H9 (cell line): Measurements from ENCODE around the gene UBAC1. TPM values are rescaled to one million over a fixed set of nuclear protein-coding genes. Genes with fewer than 3 reads are reported as not detected.

Experiments used
- DNase-seq: peaks from one replicate; pipeline ENCODE4 v3.0.0-alpha.2; 2017
- H2AFZ ChIP-seq: one replicate; pipeline ENCODE4 v1.6.1; 2013; ENCODE audit warnings: mild to moderate bottlenecking, low read length, control low read depth, moderate library complexity
- H2AK5ac ChIP-seq: 2 replicates; pipeline ENCODE4 v1.6.1; 2013; ENCODE audit warnings: low read length, control low read depth, mixed read lengths; ENCODE audit not compliant: insufficient read length
- H2BK120ac ChIP-seq: one replicate; pipeline ENCODE4 v1.6.1; 2013; ENCODE audit warnings: low read depth, mild to moderate bottlenecking, low read length, control low read depth, inconsistent platforms; ENCODE audit not compliant: poor library complexity, severe bottlenecking
- H2BK12ac ChIP-seq: 2 replicates; pipeline ENCODE4 v1.6.1; 2013; ENCODE audit warnings: low read length, control low read depth, mixed read lengths, low read depth; ENCODE audit not compliant: insufficient read length
- H2BK15ac ChIP-seq: 2 replicates; pipeline ENCODE4 v1.6.1; 2013; ENCODE audit warnings: low read depth, low read length, control low read depth
- H2BK20ac ChIP-seq: one replicate; pipeline ENCODE4 v1.6.1; 2013; ENCODE audit warnings: low read depth, mild to moderate bottlenecking, low read length, control low read depth, inconsistent platforms; ENCODE audit not compliant: poor library complexity, severe bottlenecking
- H2BK5ac ChIP-seq: 2 replicates; pipeline ENCODE4 v1.6.1; 2013; ENCODE audit warnings: low read length, control low read depth, mixed read lengths; ENCODE audit not compliant: insufficient read length
- H3K14ac ChIP-seq: 2 replicates; pipeline ENCODE4 v1.6.1; 2013; ENCODE audit warnings: low read length, control low read depth; ENCODE audit not compliant: insufficient read depth
- H3K18ac ChIP-seq: 2 replicates; pipeline ENCODE4 v1.6.1; 2013; ENCODE audit warnings: low read depth, mild to moderate bottlenecking, mixed read lengths, low read length, control low read depth; ENCODE audit not compliant: insufficient read length
- H3K23ac ChIP-seq: 2 replicates; pipeline ENCODE4 v1.6.1; 2013; ENCODE audit warnings: low read length, control low read depth, mixed read lengths, low read depth; ENCODE audit not compliant: insufficient read length
- H3K23me2 ChIP-seq: 2 replicates; pipeline ENCODE4 v1.6.1; 2013; ENCODE audit warnings: low read depth, mild to moderate bottlenecking, mixed read lengths, low read length, control low read depth; ENCODE audit not compliant: insufficient read length, poor library complexity, severe bottlenecking
- H3K27ac ChIP-seq: 2 replicates; pipeline ENCODE4 v1.5.1; 2013; ENCODE audit warnings: low read length, control low read depth, mixed read lengths, low read depth; ENCODE audit not compliant: insufficient read length
- H3K27me3 ChIP-seq: 2 replicates; pipeline ENCODE4 v1.6.1; 2013; ENCODE audit warnings: low read length, control low read depth, inconsistent platforms; ENCODE audit not compliant: insufficient read depth
- H3K4ac ChIP-seq: 2 replicates; pipeline ENCODE4 v1.6.1; 2013; ENCODE audit warnings: low read depth, mild to moderate bottlenecking, control low read depth, inconsistent platforms, low read length, moderate library complexity
- H3K4me1 ChIP-seq: 2 replicates; pipeline ENCODE4 v1.6.1; 2013; ENCODE audit warnings: low read length, control low read depth, inconsistent platforms; ENCODE audit not compliant: insufficient read depth
- H3K4me2 ChIP-seq: 2 replicates; pipeline ENCODE4 v1.6.1; 2013; ENCODE audit warnings: low read length, control low read depth, mixed read lengths; ENCODE audit not compliant: insufficient read length, insufficient read depth
- H3K56ac ChIP-seq: 2 replicates; pipeline ENCODE4 v1.6.1; 2013; ENCODE audit warnings: low read depth, mild to moderate bottlenecking, mixed read lengths, low read length, control low read depth; ENCODE audit not compliant: insufficient read length
- H3K79me1 ChIP-seq: 2 replicates; pipeline ENCODE4 v1.6.1; 2013; ENCODE audit warnings: low read depth, mild to moderate bottlenecking, moderate library complexity, low read length, control low read depth, inconsistent platforms; ENCODE audit not compliant: insufficient read depth, poor library complexity, severe bottlenecking
- H3K79me2 ChIP-seq: 2 replicates; pipeline ENCODE4 v1.6.1; 2013; ENCODE audit warnings: low read length, control low read depth, inconsistent platforms; ENCODE audit not compliant: insufficient read depth
- H3K9ac ChIP-seq: 2 replicates; pipeline ENCODE4 v1.6.1; 2013; ENCODE audit warnings: low read length, control low read depth, mixed read lengths; ENCODE audit not compliant: insufficient read length; ENCODE audit errors: extremely low read depth
- H3K9me3 ChIP-seq: one replicate; pipeline ENCODE4 v1.6.1; 2013; ENCODE audit warnings: low read depth, low read length, inconsistent platforms; ENCODE audit not compliant: control insufficient read depth
- H3T11ph ChIP-seq: one replicate; pipeline ENCODE4 v1.6.1; 2013; ENCODE audit warnings: mild to moderate bottlenecking, low read length, control low read depth, inconsistent platforms
- H4K20me1 ChIP-seq: one replicate; pipeline ENCODE4 v1.6.1; 2013; ENCODE audit not compliant: control insufficient read depth, insufficient read length, insufficient read depth
- H4K5ac ChIP-seq: 2 replicates; pipeline ENCODE4 v1.6.1; 2013; ENCODE audit warnings: low read depth, mild to moderate bottlenecking, mixed read lengths, low read length, control low read depth; ENCODE audit not compliant: insufficient read length
- H4K8ac ChIP-seq: replicated peaks from 2 replicates; pipeline ENCODE4 v1.6.1; 2013; ENCODE audit warnings: low read length, control low read depth, mixed read lengths, low read depth; ENCODE audit not compliant: insufficient read length
- H4K91ac ChIP-seq: 2 replicates; pipeline ENCODE4 v1.6.1; 2013; ENCODE audit warnings: low read depth, mild to moderate bottlenecking, moderate library complexity, mixed read lengths, low read length, control low read depth; ENCODE audit not compliant: insufficient read length
- H3K27ac Mint-ChIP-seq, 3 experiments: 2 replicates in 2 of 3; 3 replicates in 1 of 3; pipeline ENCODE4 v1.8.0; 2020 to 2021; ENCODE audit warnings: mixed read lengths in 3 of 3, mild to moderate bottlenecking in 1 of 3, moderate library complexity in 1 of 3
- H3K27me3 Mint-ChIP-seq: 2 replicates; pipeline ENCODE4 v1.8.0; 2021; ENCODE audit warnings: low read depth, mild to moderate bottlenecking, moderate library complexity, mixed read lengths
- H3K36me3 Mint-ChIP-seq, 3 experiments: 2 replicates in 2 of 3; 3 replicates in 1 of 3; pipeline ENCODE4 v1.8.0; 2020 to 2021; ENCODE audit warnings: low read depth in 3 of 3, mixed read lengths in 3 of 3; ENCODE audit not compliant: insufficient read depth in 1 of 3
- H3K4me1 Mint-ChIP-seq, 2 experiments: 2 replicates each; pipeline ENCODE4 v1.8.0; 2020; ENCODE audit warnings: mixed read lengths in 2 of 2
- H3K4me3 Mint-ChIP-seq, 2 experiments: 2 replicates in 1 of 2; 3 replicates in 1 of 2; pipeline ENCODE4 v1.8.0; 2020 to 2021; ENCODE audit warnings: mild to moderate bottlenecking in 2 of 2, mixed read lengths in 2 of 2, moderate library complexity in 1 of 2
- H3K9me3 Mint-ChIP-seq, 2 experiments: 2 replicates in 1 of 2; 3 replicates in 1 of 2; pipeline ENCODE4 v1.8.0; 2020; ENCODE audit warnings: mild to moderate bottlenecking in 2 of 2, mixed read lengths in 2 of 2, moderate library complexity in 1 of 2
- CTCF ChIP-seq: fragments of 200-600 bp; sonication (generic); conservative IDR thresholded peaks from 3 replicates; pipeline ENCODE4 v1.8.0; 2021; ENCODE audit warnings: antibody characterized with exemption, mild to moderate bottlenecking
- WGBS: extraction: QIAGEN DNeasy Blood & Tissue Kit; methylation state at CpG from one replicate; pipeline ENCODE4 v1.1.7; 2013; ENCODE audit warnings: missing lambda C conversion rate, low lambda C conversion rate, mixed read lengths; ENCODE audit not compliant: insufficient read length; ENCODE audit errors: extremely low coverage; 5-methylcytosine and 5-hydroxymethylcytosine counted together
- long read RNA-seq: library from polyadenylated mRNA; unstranded; transcript quantifications from one replicate; pipeline ENCODE4 v2.0.0, GENCODE V29; 2020
- total RNA-seq: library from RNA; stranded (reverse); gene quantifications from 2 replicates; pipeline ENCODE4 v1.2.1, GENCODE V29; 2021

The UBAC1 gene
- 46.3 and 47.5 TPM in 2 replicates for total RNA-seq
- long read RNA-seq, transcript UBAC1-201 (10 exons, 1,867 nt) = major isoform, 94 of 106 reads
- long read RNA-seq, partial matches to known transcripts = 2 of 106 reads
- long read RNA-seq, other reads (novel, unspliced or antisense) = 10 of 106 reads

- Histone ChIP-seq H3K4me1 (no peaks in the 10 kb centered on the region; the same call in 1 of the 2 replicates), H3K27ac (no peak within 1 kb of the TSS)
- peak within 1 kb of the TSS; percentile 86 to 92 for H3K4me3 Mint-ChIP-seq
Measured at GRCh38 chr9:135961277-135961715, at the start of gene UBAC1. TSS of gene UBAC1 (minus strand) at chr9:135961373. CDS start at chr9:135961162, 211 bp downstream.

More at GRCh38 chr9:135961277-135961715, at the start of gene UBAC1:
- Histone ChIP-seq H3T11ph (no peak within 1 kb of the TSS), H3K27me3 (no peaks in the 10 kb centered on the region), H3K23me2 (peaks cover 5% of the 10 kb centered on the region), H2AFZ (no peak within 1 kb of the TSS), H4K91ac (no peak within 1 kb of the TSS), H3K14ac (peak within 1 kb of the TSS; percentile 79; the same call in 1 of the 2 replicates), H3K18ac (peak within 1 kb of the TSS; percentile 64), H4K8ac (no peak within 1 kb of the TSS), H3K4me2 (peak within 1 kb of the TSS; percentile 37), H4K20me1 (no peaks in the 10 kb centered on the region), H3K79me1 (no peaks in the 10 kb centered on the region), H3K4ac (no peak within 1 kb of the TSS), H2BK5ac (no peak within 1 kb of the TSS), H3K56ac (no peak within 1 kb of the TSS), H2AK5ac (no peak within 1 kb of the TSS), H3K9me3 (no peaks in the 10 kb centered on the region), H3K23ac (no peak within 1 kb of the TSS), H2BK15ac (no peak within 1 kb of the TSS), H2BK120ac (no peak within 1 kb of the TSS), H3K79me2 (peaks cover 15% of the 10 kb centered on the region; the same call in 1 of the 2 replicates), H4K5ac (no peak within 1 kb of the TSS), H3K9ac (peak within 1 kb of the TSS; percentile 39), H2BK12ac (no peak within 1 kb of the TSS), H2BK20ac (no peak within 1 kb of the TSS)
- Mint-ChIP-seq H3K36me3 (peaks cover 0 to 7% (median 5%) of the 10 kb centered on the region in 3 experiments; a peak in 3 of 7 replicates), H3K27ac (peak within 1 kb of the TSS in 2 of 3 experiments; percentile 61 to 79; a peak in 1 of 7 replicates), H3K4me1 (peaks cover 19 to 21% of the 10 kb centered on the region in 2 experiments), H3K27me3 (peaks cover 12% of the 10 kb centered on the region), H3K9me3 (no peaks in the 10 kb centered on the region)
- peak; percentile 32; the same call in 2 of the 3 replicates for TF ChIP-seq CTCF
- WGBS = no CpG with 5 or more reads among the region's 53 CpGs
- DNase-seq = peak; percentile 96
